Kidney glomerular epithelial cell (primary cell): ENCODE data around the gene CD99L2.

Source experiments
- DNase-seq: peaks from one replicate; lab custom pipeline; 2025; lab: John Stamatoyannopoulos, UW

The CD99L2 gene

DNA sequence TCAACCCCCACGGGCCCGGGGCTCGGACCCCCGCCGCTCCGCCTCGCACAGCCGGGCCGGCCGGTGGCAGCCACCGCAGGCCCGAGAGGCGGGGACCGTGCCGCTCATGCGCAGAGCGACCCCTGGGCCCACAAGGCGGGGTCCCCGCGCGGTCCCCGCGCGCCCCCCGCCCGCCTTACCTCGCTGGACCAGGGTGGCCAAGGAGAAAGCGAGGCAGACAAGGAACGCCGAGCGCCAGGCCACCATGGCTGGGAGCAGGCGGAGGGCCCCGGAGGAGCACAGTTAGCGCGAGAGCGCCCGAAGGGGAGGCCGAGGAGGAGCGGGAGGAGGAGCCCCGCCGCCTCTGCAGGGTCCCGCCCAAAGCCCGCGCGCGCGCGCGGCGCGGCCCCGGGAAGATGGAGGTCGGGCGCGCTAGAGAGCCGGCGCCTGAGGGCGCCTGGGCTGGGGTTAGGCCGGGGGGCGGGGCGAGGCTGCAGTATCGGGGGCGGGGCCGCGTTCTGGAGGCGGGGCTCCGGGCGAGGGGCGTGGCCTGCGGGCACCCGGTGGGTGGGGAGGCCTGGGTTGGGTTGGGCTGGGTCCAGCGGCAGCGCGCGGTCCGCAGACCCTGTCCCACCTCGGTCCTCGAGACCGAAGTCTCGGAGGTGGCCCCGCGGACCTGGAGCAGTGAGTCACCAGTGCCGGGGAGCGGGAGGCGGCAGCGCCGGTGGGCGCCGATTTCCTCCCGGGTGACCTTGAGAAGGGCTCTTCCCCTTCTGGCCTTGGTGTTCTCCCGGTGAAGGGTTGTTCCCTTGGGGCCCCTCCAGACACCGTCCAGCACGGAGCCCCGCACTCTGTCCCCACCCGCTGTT is at the start of gene CD99L2:
Gene CD99L2, minus strand, starts transcription at position 326 of the 848 bp plus-strand sequence. Its CDS starts 80 bp downstream, at position 246.
- peak; percentile 72 for DNase-seq

DNA sequence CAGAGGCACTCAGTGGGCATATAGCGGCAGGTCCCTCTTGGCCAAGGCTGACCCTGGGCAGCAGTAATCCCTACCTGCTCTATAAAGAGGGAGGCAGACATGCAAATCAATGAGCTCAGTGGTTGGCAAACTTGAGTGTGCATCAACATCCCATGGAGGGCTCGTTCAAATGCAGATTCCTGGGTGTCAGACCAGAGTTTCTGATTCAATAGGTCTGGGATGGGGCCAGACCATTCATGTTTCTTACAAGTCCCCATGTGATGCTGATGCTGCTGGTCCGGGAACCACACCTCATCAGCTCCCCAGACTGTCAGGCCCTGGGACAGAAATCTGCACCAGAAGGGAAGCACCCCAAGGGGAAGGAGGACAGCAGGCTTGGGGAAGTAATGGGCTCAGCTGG is 45.8 kb upstream of the CD99L2 start:
- no peak for DNase-seq

GRCh38 chrX:150942942-150943594 is 44.6 kb upstream of the CD99L2 start:
- DNase-seq, result no peak

DNA sequence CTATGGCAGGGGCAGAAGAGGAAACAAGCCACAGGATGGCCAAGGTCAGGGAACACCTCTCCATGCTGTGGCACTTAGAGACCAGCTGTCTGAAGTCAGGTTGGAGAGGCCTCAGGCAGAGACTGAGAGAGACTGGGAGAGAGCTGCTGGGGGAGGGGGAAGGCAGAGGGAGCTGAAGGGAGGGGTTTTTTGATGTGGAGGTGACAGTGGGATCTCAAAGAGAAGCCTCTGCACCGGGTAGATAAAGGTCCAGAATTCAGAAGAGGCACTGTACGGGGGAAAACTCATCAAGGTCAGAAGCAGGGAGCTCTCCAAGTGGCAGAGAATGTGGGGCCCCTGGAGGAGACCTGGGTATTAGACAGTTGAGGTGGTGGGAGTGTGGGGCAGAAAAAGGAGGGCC is 43.1 kb upstream of the CD99L2 start:
- no peak for DNase-seq

DNA sequence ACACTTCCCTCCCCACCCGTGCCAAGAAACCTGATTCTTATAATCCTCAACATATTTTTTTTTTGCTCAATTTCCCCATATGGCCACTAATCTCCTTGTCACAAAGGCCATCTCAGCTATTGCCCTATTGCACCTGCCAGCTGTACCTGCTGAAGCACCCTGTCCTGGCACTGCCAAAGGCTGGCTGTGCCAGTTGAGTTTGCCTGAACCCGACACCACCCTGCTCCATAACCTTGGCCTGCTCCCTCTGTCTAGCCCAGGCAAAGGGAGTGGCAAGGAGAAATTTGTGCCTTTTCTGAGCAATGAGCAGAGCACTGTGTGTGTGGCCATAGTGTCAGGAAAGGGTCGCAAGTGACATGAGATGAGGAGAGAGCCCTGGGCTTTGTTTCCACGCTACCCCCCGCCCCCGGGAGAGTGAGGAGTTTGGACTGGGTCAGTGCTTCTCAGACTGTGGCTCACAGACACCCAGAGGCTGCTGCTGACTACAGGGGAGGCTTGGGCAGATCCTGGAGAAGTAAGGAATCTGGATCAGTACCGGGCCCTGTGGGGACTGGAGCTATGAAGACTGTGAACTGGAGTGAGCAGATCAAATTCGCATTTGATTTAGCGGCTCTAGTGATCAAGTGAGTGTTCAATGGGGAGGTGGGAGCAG is 42.5 kb upstream of the CD99L2 start:
- DNase-seq, result no peak

- no peak for DNase-seq
These were observed 38.1 kb upstream of the CD99L2 start for GRCh38 chrX:150936556-150936955.

DNA sequence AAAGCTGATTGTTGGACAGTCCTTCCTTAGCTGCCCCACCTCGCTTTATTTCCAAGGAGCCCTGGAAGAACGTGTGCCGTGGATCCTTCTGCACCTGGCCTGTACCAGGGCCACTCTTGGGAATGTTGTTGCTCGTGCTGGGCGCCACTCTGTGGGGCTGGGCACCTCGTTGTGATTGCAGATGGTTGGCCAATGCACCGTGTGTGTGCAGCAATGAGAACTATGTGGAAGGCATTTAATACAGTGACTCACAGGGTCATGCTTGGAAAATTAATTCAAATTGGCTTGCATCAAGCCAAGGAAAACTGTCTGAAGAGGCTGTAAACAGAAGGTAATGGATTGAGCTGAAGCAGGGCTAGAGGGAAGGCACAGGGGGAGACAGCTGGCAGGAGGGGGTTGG is 37.0 kb upstream of the CD99L2 start:
- DNase-seq, result peak; percentile 33

- peak; percentile 48 for DNase-seq
These were observed 36.0 kb upstream of the CD99L2 start for GRCh38 chrX:150934453-150934852.

DNA sequence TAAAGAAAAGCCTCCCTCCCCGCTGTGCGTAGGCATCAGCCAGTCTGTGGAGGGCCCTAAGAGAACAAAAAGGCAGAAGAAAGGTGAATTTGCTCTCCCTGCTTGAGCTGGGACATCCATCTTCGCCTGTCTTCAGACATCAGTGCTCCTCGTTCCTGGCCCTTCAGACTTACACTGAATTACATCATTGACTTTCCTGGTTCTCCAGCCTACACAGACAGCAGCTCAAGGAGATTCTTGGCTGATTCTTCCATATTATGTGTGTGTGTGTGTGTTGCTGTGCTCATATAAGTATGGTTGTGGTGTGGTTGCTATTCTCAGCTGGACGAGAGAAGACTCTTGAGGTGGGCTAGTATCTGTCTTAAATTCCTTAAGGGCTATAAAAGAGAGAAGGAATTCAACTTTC is 35.5 kb upstream of the CD99L2 start:
- DNase-seq, result no peak

DNA sequence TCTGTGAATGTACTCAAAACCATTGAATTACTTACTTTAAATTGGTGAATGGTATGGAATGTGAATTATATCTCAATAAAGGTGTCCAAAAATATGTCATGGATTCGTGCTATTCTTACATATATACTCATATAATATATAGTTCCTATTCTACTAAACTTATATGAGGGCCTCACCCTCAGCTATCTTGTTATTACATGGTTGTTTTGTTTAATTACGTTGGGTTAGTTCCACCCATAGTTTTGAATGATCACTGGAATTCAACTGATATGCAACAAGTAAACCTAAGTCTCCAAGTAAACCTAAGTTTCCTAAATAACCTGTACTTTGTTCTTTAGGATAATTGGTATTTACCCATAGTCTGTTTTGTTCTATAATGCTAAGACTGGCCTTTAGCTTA is 30.6 kb upstream of the CD99L2 start:
- DNase-seq, result no peak

GRCh38 chrX:150926791-150927190 is 28.3 kb upstream of the CD99L2 start:
- DNase-seq, result no peak

DNA sequence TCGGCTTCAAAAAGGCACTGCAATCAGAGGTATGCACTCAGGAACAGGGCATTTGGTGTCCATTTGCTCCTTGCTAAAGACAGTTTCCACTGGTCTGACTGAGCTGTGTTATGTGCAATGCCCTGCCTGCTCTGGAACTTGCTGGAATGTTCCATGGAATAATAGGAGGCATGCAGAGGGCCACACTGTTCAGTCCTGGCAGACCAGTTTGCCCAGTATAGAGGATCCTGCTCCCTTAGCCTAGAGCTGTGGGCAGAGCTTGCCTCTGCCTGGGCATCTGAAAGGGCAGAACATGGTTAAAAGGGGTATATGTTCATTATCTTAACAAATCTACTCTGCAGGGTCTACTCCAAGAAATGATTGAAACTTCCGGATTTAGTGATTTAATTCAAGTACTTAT is 27.8 kb upstream of the CD99L2 start:
- DNase-seq, result no peak

DNA sequence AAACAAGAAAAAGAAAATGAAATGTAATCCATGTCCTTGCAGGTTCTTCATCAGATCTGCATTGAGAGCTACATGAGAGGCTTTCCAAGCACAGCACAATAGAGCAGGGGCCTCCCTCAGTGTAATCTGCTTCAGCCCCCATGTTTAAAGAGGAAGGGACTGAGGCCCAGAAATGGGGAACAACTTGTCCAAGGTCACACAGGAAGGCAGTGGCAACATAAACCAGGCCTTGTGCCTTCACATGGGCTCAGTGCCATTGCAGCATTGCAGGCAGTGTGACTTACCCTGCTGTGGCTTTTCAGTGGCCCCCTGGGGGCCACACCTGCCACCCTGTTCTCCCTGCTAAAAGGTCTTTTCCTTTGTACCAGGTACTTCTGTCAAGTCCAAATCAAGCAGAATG is 20.9 kb upstream of the CD99L2 start:
- DNase-seq, result no peak

DNA sequence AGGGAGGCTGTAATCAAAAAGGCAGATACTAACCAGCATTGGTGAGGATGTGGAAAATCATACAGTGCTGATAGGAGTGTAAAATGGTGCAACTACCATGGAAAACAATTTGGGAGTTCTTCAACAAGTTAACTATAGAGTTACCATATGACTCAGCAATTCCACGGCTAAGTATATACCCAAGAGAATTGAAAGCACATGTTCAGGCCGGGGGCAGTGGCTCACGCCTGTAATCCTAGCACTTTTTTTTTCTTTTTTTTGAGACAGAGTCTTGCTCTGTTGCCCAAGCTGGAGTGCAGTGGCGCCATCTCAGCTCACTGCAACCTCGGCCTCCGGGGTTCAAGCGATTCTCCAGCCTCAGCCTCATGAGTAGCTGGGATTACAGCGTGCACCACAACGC is 15.0 kb upstream of the CD99L2 start:
- DNase-seq, result no peak

DNA sequence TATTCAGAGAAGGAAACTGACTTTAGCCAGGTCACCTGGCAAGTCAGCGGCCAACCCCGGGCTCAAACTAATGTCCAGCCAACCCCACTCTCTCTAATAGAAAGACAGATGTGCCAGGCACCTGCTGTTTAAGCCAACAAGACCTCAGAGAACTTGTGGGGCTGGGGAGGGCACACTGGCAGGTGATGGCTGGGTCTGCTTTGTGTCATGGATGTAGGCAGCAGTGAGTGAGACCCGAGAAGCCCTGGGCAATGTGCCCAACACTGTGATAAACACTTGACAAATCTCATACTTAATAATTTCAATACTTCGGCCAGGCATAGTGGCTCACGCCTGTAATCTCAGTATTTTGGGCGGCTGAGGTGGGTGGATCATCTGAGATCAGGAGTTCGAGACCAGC is 9.0 kb upstream of the CD99L2 start:
- DNase-seq, result no peak

DNA sequence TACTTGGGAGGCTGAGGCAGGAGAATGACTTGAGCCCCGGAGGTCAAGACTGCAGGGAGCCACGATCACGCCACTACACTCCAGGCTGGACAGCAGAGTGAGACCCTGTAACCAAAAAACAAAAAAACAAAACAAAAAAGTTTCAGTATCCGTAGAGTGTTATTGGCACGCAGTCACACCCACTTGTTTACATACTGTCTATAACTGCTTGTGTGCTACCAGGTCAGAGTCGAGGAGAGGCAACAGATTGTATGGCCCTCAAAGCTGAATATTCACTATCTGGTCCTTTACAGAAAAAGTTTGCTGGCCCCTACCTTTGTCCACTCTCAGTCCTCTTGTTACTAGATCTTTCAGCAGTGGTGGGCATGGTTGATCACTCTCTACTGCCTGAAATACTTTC is 8.2 kb upstream of the CD99L2 start:
- no peak for DNase-seq

DNA sequence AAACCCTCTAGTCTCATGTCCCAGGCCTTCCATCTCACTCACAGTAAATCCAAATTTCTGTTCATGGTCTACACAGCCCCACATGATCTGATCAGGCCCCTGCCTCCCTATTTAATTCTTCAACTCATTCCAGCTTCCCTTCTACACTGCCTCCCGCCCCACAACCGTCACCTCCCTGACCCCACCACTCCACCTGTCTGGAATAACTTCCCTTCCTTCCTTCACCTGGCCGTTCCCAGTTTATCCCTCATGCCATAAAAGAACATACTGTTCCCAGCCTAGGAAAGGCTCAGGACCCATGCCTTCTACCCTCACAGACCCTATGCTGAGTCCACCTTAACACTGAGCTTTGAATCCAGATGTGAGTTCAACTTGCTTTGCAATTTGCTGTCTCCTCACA is 6.8 kb upstream of the CD99L2 start:
- DNase-seq, result no peak

GRCh38 chrX:150903110-150903508 is 4.6 kb upstream of the CD99L2 start:
- DNase-seq, result no peak

GRCh38 chrX:150902434-150903109 is 4.1 kb upstream of the CD99L2 start:
- no peak for DNase-seq

GRCh38 chrX:150899191-150899757 is 806 bp upstream of the CD99L2 start:
- DNase-seq, result no peak

DNA sequence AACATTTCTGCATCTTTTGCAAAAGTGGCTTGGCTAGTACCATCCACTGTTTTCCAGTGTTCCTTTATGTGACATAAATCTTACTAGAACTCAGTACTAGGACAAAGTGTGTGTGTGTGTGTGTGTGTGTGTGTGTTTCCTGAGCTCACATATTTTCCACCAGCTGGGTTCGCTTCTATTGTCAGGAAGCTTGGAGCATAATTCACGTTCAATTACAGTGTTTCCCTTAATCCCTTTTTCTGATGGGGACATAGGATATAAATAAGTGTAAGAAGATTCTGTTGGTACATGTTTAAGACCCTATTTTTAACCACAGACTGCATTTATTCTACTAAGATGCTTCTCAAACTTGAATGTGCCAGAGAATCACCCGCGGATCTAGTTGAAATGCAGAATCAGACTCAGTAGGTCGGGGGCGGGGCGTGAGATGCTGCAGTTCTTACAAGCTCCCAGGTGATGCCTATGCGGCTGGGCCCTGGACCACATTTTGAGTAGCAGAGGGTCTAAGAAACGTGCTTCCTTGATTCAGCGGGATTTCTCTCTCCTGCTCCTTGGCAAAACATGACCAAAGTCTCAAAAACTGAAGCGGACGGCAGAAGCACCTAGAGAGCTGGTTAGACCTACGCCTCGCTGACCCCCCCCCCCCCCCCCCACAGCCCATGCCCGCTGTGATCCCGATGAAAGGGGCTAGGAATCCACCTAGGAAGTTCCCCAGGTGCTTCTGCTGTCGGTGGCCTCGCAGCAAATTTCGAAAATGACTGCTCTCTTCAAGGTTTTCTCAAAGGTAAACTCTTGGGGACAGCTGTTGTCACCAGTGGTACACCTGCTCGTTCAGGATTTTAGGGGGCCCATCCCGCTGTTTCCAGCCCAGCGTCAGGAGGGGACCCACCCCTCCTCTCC is 797 bp downstream of the CD99L2 start:
- DNase-seq, result no peak
